NCI-H460 (cell line): Measurements from ENCODE around the gene ADPRM. TPM values are rescaled to one million over a fixed set of nuclear protein-coding genes. Genes with fewer than 3 reads are reported as not detected.
A peak's percentile ranks its signal among the peaks of the same experiment; 100 is the strongest.
"Not testable (repeated sequence)": the region's sequence is repeated elsewhere in the genome, so short reads cannot be mapped to it uniquely, and the experiment has no call there.

ENCODE experiments used
- DNase-seq: peaks from one replicate; pipeline ENCODE4 v3.0.0-alpha.2; 2016; ENCODE audit warnings: low read depth; ENCODE audit errors: extremely low read depth
- polyA plus RNA-seq: library from polyadenylated mRNA; depleted of rRNA; stranded (reverse); fragments of >200 nt; gene quantifications from 2 replicates; pipeline ENCODE4 v1.2.3, GENCODE V29; 2014; cell fraction: nucleus; rRNA removed
- total RNA-seq: library from RNA; depleted of rRNA; stranded (reverse); fragments of >200 nt; shearing (Covaris generic); gene quantifications from 2 replicates; pipeline ENCODE4 v1.2.3, GENCODE V29; 2014; rRNA removed

The ADPRM gene
- 30.5 and 32.8 TPM in 2 replicates for total RNA-seq
- 9.4 and 10.3 TPM in 2 replicates for polyA plus RNA-seq

- peak; percentile 93 for DNase-seq
These were observed at the start of gene ADPRM, which contains the start of gene SCO1 for GRCh38 chr17:10697092-10698081. Gene ADPRM (plus strand): TSS chr17:10697594. CDS start chr17:10704927, 7,333 bp downstream. Gene SCO1 (minus strand): TSS chr17:10697533. CDS start chr17:10697507, 26 bp downstream.

GRCh38 chr17:10648381-10648780 lies 49.0 kb upstream of the ADPRM start:
- no peak for DNase-seq

- DNase-seq = no peak
These were observed 48.4 kb upstream of the ADPRM start for GRCh38 chr17:10648956-10649355.

- no peak for DNase-seq
These were observed 47.8 kb upstream of the ADPRM start for GRCh38 chr17:10649602-10650001.

- DNase-seq = no peak
These were observed 45.5 kb upstream of the ADPRM start for GRCh38 chr17:10651927-10652326.

- no peak for DNase-seq
These were observed 44.3 kb upstream of the ADPRM start for GRCh38 chr17:10652984-10653659.

GRCh38 chr17:10653987-10654386 lies 43.4 kb upstream of the ADPRM start:
- DNase-seq = no peak

- no peak for DNase-seq
These were observed 40.2 kb upstream of the ADPRM start, which contains the start of gene MYH3 for GRCh38 chr17:10657148-10657547. Gene MYH3 (minus strand): TSS chr17:10657309. CDS start chr17:10655064, 2,245 bp downstream.

GRCh38 chr17:10657879-10658278 lies 39.5 kb upstream of the ADPRM start:
- DNase-seq = no peak

GRCh38 chr17:10661437-10661836 lies 36.0 kb upstream of the ADPRM start:
- DNase-seq = no peak

GRCh38 chr17:10663231-10663630 lies 34.2 kb upstream of the ADPRM start:
- no peak for DNase-seq

- DNase-seq = no peak
These were observed 32.8 kb upstream of the ADPRM start for GRCh38 chr17:10664571-10664970.

- no peak for DNase-seq
These were observed 30.5 kb upstream of the ADPRM start for GRCh38 chr17:10666906-10667305.

- DNase-seq = no peak
These were observed 28.6 kb upstream of the ADPRM start for GRCh38 chr17:10668775-10669174.

- no peak for DNase-seq
These were observed 24.1 kb upstream of the ADPRM start for GRCh38 chr17:10673312-10673711.

GRCh38 chr17:10674704-10675103 lies 22.7 kb upstream of the ADPRM start:
- no peak for DNase-seq

GRCh38 chr17:10681866-10682446 lies 15.4 kb upstream of the ADPRM start:
- no peak for DNase-seq

GRCh38 chr17:10683853-10684252 lies 13.5 kb upstream of the ADPRM start:
- DNase-seq = peak; percentile 30

- no peak for DNase-seq
These were observed 9.9 kb upstream of the ADPRM start for GRCh38 chr17:10687499-10687898.

- DNase-seq = not testable (repeated sequence)
These were observed 1.5 kb upstream of the ADPRM start for GRCh38 chr17:10695875-10696407.
